HCT116 (cell line): ENCODE results near the gene TRPM4. TPM values are rescaled to one million over a fixed set of nuclear protein-coding genes. Genes with fewer than 3 reads are reported as not detected.

Experiments used
- ATAC-seq: fragments of 200-7000 bp; cut with Tn5 transposase; 2 replicates; pipeline ENCODE4 v1.9.1; 2020; ENCODE audit warnings: mild to moderate bottlenecking, moderate library complexity
- BruUV-seq: library from RNA; stranded (reverse); fragments of 400-500 nt; replicated peaks from 2 replicates; lab custom pipeline; 2021; lab: Mats Ljungman, UMichigan
- CTCF ChIA-PET: fragments of 300-600 bp; sonication (Branson Sonifier 250); formaldehyde crosslinking; loops from one replicate; lab custom pipeline; 2021; ENCODE audit warnings: antibody characterized with exemption; lab: Charles Lee
- POLR2A ChIA-PET: fragments of 300-600, 350-600 bp; sonication (Branson Sonifier 250); formaldehyde crosslinking; loops from one replicate; lab custom pipeline; 2021; ENCODE audit warnings: antibody characterized with exemption; lab: Charles Lee
- RAD21 ChIA-PET, 2 experiments: fragments of 300-600 bp; sonication (Branson Sonifier 250); formaldehyde crosslinking; loops; one replicate each; lab custom pipeline; 2023; ENCODE audit warnings: low total read pairs in 2 of 2; ENCODE audit not compliant: uncharacterized antibody in 2 of 2, unreplicated experiment in 2 of 2, low non-redundant PET in 1 of 2; lab: Charles Lee
- DNase-seq: peaks from one replicate; pipeline ENCODE4 v3.0.0-alpha.2; 2010; ENCODE audit warnings: low read depth, low spot score
- H2AFZ ChIP-seq: fragments of 200-600 bp; shearing (Covaris generic), sonication (generic); 2 replicates; pipeline ENCODE4 v1.6.1; 2017; ENCODE audit warnings: low read depth, mixed run types, mixed read lengths, antibody characterized with exemption, low read length; ENCODE audit not compliant: poor library complexity, severe bottlenecking
- H3K27ac ChIP-seq: 2 replicates; pipeline ENCODE4 v1.5.1; 2012; ENCODE audit warnings: low read depth, low read length
- H3K27me3 ChIP-seq: fragments of 200-600 bp; sonication (generic); 2 replicates; pipeline ENCODE4 v1.6.1; 2016; ENCODE audit warnings: mixed run types, low read length, mixed read lengths; ENCODE audit not compliant: insufficient read depth
- H3K36me3 ChIP-seq, 2 experiments: fragments of 200-500 bp in 1 of 2; fragments of 200-600 bp in 1 of 2; sonication (Bioruptor generic) in 1 of 2; sonication (generic) in 1 of 2; 2 replicates each; pipeline versions ENCODE4 v1.5.1 to v1.6.1; 2014 to 2016; ENCODE audit warnings: low read length in 2 of 2, inconsistent platforms in 1 of 2, mixed read lengths in 1 of 2, mixed run types in 1 of 2; ENCODE audit not compliant: insufficient read depth in 2 of 2, control insufficient read depth in 1 of 2
- H3K4me1 ChIP-seq, 2 experiments: fragments of 200-600 bp in 1 of 2; sonication (generic) in 1 of 2; 2 replicates each; pipeline versions ENCODE4 v1.5.1 to v1.6.1; 2012 to 2017; ENCODE audit warnings: low read length in 2 of 2, inconsistent platforms in 1 of 2, mild to moderate bottlenecking in 1 of 2, mixed read lengths in 1 of 2, mixed run types in 1 of 2, moderate library complexity in 1 of 2; ENCODE audit not compliant: insufficient read depth in 2 of 2, control insufficient read depth in 1 of 2
- H3K4me2 ChIP-seq: fragments of 200-600 bp; sonication (generic); 2 replicates; pipeline ENCODE4 v1.6.1; 2017; ENCODE audit warnings: mixed run types, low read length, mixed read lengths
- H3K4me3 ChIP-seq, 2 experiments: fragments of 200-600 bp in 1 of 2; sonication (generic) in 1 of 2; replicated peaks in 1 of 2; 2 replicates each; pipeline ENCODE4 v1.5.1; 2011 to 2016; ENCODE audit warnings: low read length in 2 of 2, control low read depth in 1 of 2, low read depth in 1 of 2, mild to moderate bottlenecking in 1 of 2, mixed read lengths in 1 of 2, mixed run types in 1 of 2
- H3K79me2 ChIP-seq: fragments of 200-600 bp; sonication (generic); 2 replicates; pipeline ENCODE4 v1.6.1; 2017; ENCODE audit warnings: mild to moderate bottlenecking, mixed run types, low read length, moderate library complexity, mixed read lengths; ENCODE audit not compliant: insufficient read depth
- H3K9ac ChIP-seq: fragments of 200-600 bp; sonication (generic); 2 replicates; pipeline ENCODE4 v1.6.1; 2016; ENCODE audit warnings: low read length, mixed read lengths
- H3K9me2 ChIP-seq: fragments of 200-600 bp; sonication (generic), shearing (Covaris generic); 2 replicates; pipeline ENCODE4 v1.6.1; 2017; ENCODE audit warnings: mixed run types, mild to moderate bottlenecking, moderate library complexity; ENCODE audit not compliant: insufficient read depth
- H3K9me3 ChIP-seq, 2 experiments: fragments of 200-500 bp in 1 of 2; fragments of 200-600 bp in 1 of 2; sonication (Bioruptor generic) in 1 of 2; sonication (generic) in 1 of 2; 2 replicates each; pipeline ENCODE4 v1.6.1; 2014 to 2017; ENCODE audit warnings: low read length in 2 of 2, mixed read lengths in 2 of 2, inconsistent platforms in 1 of 2, low read depth in 1 of 2, mild to moderate bottlenecking in 1 of 2, mixed run types in 1 of 2, moderate library complexity in 1 of 2; ENCODE audit not compliant: control insufficient read depth in 1 of 2, insufficient read depth in 1 of 2
- H4K20me1 ChIP-seq: fragments of 200-600 bp; sonication (generic), shearing (Covaris generic); 2 replicates; pipeline ENCODE4 v1.6.1; 2017; ENCODE audit warnings: mixed run types, mild to moderate bottlenecking, moderate library complexity; ENCODE audit not compliant: insufficient read depth
- ATF3 ChIP-seq: IDR thresholded peaks from 2 replicates; pipeline ENCODE4 v1.6.1; 2012
- CBX3 ChIP-seq: IDR thresholded peaks from 2 replicates; pipeline ENCODE4 v1.6.1; 2012; ENCODE audit warnings: low read depth
- CTCF ChIP-seq, 3 experiments: fragments of 200-600 bp in 1 of 3; sonication (generic) in 1 of 3; IDR thresholded peaks in 2 of 3; conservative IDR thresholded peaks in 1 of 3; 2 replicates each; pipeline ENCODE4 v1.5.1; 2012 to 2017; ENCODE audit warnings: low read depth in 2 of 3, low read length in 2 of 3, antibody characterized with exemption in 1 of 3, borderline replicate concordance in 1 of 3, control low read depth in 1 of 3, mild to moderate bottlenecking in 1 of 3, mixed read lengths in 1 of 3, mixed run types in 1 of 3, moderate library complexity in 1 of 3; ENCODE audit not compliant: insufficient read depth in 1 of 3
- EGR1 ChIP-seq: IDR thresholded peaks from 2 replicates; pipeline ENCODE4 v1.6.1; 2012; ENCODE audit warnings: low read depth
- EZH2phosphoT487 ChIP-seq: fragments of 200-600 bp; IDR thresholded peaks from 2 replicates; pipeline ENCODE4 v1.6.1; 2018; ENCODE audit warnings: antibody characterized with exemption, borderline replicate concordance
- JUND ChIP-seq: IDR thresholded peaks from 2 replicates; pipeline ENCODE4 v1.6.1; 2012
- MAX ChIP-seq: IDR thresholded peaks from 2 replicates; pipeline ENCODE4 v1.6.1; 2012
- SRF ChIP-seq: IDR thresholded peaks from 2 replicates; pipeline ENCODE4 v1.6.1; 2012; ENCODE audit warnings: low read depth
- TCF7L2 ChIP-seq: IDR thresholded peaks from 2 replicates; pipeline ENCODE4 v1.7.0; 2011; ENCODE audit warnings: borderline replicate concordance, inconsistent platforms; ENCODE audit not compliant: insufficient read depth, insufficient read length; ENCODE audit errors: extremely low read depth
- ZBTB33 ChIP-seq: IDR thresholded peaks from 2 replicates; pipeline ENCODE4 v1.6.1; 2011; ENCODE audit warnings: mild to moderate bottlenecking, low read length, moderate library complexity; ENCODE audit not compliant: insufficient replicate concordance; ENCODE audit errors: extremely low read depth
- ZFX ChIP-seq: fragments of 450-650 bp; IDR thresholded peaks from 2 replicates; pipeline ENCODE4 v1.6.1; 2017
- ZNF274 ChIP-seq: fragments of 200-500 bp; sonication (Bioruptor generic); IDR thresholded peaks from 2 replicates; pipeline ENCODE4 v1.6.1; 2014; ENCODE audit warnings: mild to moderate bottlenecking, low read depth, low read length, inconsistent platforms
- intact Hi-C: fragments of 100-400 bp; cut with micrococcal nuclease; formaldehyde crosslinking; loops from 2 replicates; pipeline ENCODE4 v1.10.0; 2022
- total RNA-seq: library from RNA; stranded (reverse); gene quantifications from one replicate; pipeline ENCODE4 v1.2.1, GENCODE V29; 2021; ENCODE audit not compliant: unreplicated experiment

Gene TRPM4
- total RNA-seq, 1 experiment from 2014 or later = 44.2 TPM

GRCh38 chr19:49160450-49161189 lies 3.0 kb downstream of the TRPM4 start:
- BruUV-seq = no TSS peak
- H3K9me3 ChIP-seq = no peaks in the 10 kb centered on the region
- H3K79me2 ChIP-seq = peaks cover 13% of the 10 kb centered on the region
- DNase-seq = no peak
- no peak overlapping the region for H3K4me3 ChIP-seq
- no peak overlapping the region for H2AFZ ChIP-seq
- H3K4me2 ChIP-seq = no peak overlapping the region
- TF ChIP-seq ATF3 (no peak), TCF7L2 (no peak), CTCF (IDR thresholded peaks at IDR 0.05 in 2 of 3, conservative IDR thresholded peaks at IDR 0.05 in 1 of 3; ENCODE audit: borderline replicate concordance in 1 of 3, insufficient read depth in 1 of 3, low read depth in 2 of 3, low read length in 2 of 3) (no peak), EZH2phosphoT487 (no peak), ZFX (no peak), MAX (no peak), ZBTB33 (no peak), SRF (no peak), EGR1 (no peak), ZNF274 (no peak), JUND (no peak), CBX3 (no peak)
- ChIA-PET RAD21 (interaction anchor here in 1 of 2 experiments (0.6 kb wide), 1 partner anchor 202 kb away, joined by 6 read pairs; no protein-coding TSS in a partner anchor), CTCF (interaction anchor here (1.9 kb wide), 1 partner anchor 38 kb away, joined by 4 read pairs; no protein-coding TSS in a partner anchor), POLR2A (interaction anchor here (0.7 kb wide), 1 partner anchor 59 kb away, joined by 3 read pairs; no protein-coding TSS in a partner anchor)
- ATAC-seq = no peak
- no peaks in the 10 kb centered on the region for H3K36me3 ChIP-seq
- no peak overlapping the region for H3K27ac ChIP-seq
- no peaks in the 10 kb centered on the region for H4K20me1 ChIP-seq
- H3K9ac ChIP-seq = no peak overlapping the region
- H3K4me1 ChIP-seq = peaks cover 9 to 21% of the 10 kb centered on the region in 2 experiments
- intact Hi-C loops = no loop called here
- no peaks in the 10 kb centered on the region for H3K9me2 ChIP-seq
- no peaks in the 10 kb centered on the region for H3K27me3 ChIP-seq
